Urinary bladder (tissue), 4 donors: ENCODE data around the gene TMEM61. TPM values are rescaled to one million over a fixed set of nuclear protein-coding genes. Genes with fewer than 3 reads are reported as not detected.
"Not testable (repeated sequence)": the region's sequence is repeated elsewhere in the genome, so short reads cannot be mapped to it uniquely, and the experiment has no call there.

Source experiments
- DNase-seq: peaks from one replicate; pipeline ENCODE4 v3.0.0-alpha.2; 2015; ENCODE audit errors: extremely low spot score
- H3K27ac ChIP-seq: one replicate; pipeline ENCODE4 v1.5.1; 2013; ENCODE audit warnings: low read depth, mild to moderate bottlenecking, moderate library complexity
- H3K36me3 ChIP-seq: one replicate; pipeline ENCODE4 v1.6.1; 2013; ENCODE audit warnings: mild to moderate bottlenecking, moderate library complexity; ENCODE audit not compliant: insufficient read depth
- H3K4me1 ChIP-seq: one replicate; pipeline ENCODE4 v1.6.1; 2013; ENCODE audit warnings: mild to moderate bottlenecking, moderate library complexity; ENCODE audit not compliant: insufficient read depth
- H3K4me3 ChIP-seq: one replicate; pipeline ENCODE4 v1.5.1; 2013; ENCODE audit warnings: low read depth, low read length
- WGBS: extraction: QIAGEN DNeasy Blood & Tissue Kit; methylation state at CpG from one replicate; pipeline ENCODE4 v1.1.7; 2013; 5-methylcytosine and 5-hydroxymethylcytosine counted together
- polyA plus RNA-seq: library from polyadenylated mRNA; stranded (reverse); fragments of 200-250 nt; gene quantifications from one replicate; pipeline ENCODE4 v1.2.3, GENCODE V29; 2013
- total RNA-seq: library from RNA; depleted of rRNA; stranded (reverse); fragments of >200 nt; gene quantifications from one replicate; pipeline ENCODE4 v1.2.3, GENCODE V29; 2014
- donor health status: healthy with polysubstance abuse.
- donor health status: healthy.

The TMEM61 gene
- total and polyA plus RNA-seq, 2 donors: 7.0 TPM; not detected in 1

DNA sequence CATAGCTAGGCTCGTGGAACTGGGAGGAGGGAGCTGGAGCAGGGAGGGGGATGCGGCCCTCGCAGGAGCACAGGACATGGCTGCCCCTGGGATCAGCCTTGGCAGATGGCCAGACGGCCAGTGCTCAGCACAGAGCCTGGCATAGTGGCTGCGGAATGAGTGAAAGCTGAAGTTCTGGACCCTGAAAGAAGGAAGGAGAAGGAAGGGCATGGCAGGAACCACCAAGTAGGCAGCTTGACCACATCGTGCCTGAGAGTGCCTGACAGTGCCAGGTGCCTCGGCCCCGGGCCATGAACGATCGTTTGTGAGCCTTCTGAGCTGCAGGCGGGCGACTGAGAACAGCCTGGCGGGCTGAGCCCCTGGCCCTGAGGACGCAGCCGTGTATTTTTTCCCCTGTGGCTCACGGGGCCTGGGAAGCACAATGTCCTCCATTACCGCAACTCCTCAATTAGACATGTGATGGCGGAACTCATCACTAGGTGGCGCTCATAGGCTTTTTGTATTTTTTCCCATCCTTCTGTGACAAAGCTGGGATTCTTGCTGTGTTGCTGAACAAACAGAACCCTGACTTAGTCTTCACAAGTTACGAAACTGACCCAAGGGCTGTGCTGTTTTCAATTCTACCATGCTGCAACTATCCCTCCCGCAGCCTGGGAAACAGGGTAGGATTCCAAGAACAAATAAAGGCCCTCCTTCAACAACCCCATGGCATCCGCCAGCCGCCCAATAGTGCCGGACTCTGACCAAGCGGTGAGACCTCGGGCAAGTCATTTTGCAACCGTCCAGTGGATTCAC, 29.9 kb upstream of the TMEM61 start:
- no peak overlapping the region for H3K27ac ChIP-seq
- DNase-seq: peak; percentile 64
- no peak overlapping the region for H3K4me3 ChIP-seq
- H3K36me3 ChIP-seq: no peaks in the 10 kb centered on the region
- WGBS: 30% methylated on average over 27 of the region's 27 CpGs
- H3K4me1 ChIP-seq: no peaks in the 10 kb centered on the region

DNA sequence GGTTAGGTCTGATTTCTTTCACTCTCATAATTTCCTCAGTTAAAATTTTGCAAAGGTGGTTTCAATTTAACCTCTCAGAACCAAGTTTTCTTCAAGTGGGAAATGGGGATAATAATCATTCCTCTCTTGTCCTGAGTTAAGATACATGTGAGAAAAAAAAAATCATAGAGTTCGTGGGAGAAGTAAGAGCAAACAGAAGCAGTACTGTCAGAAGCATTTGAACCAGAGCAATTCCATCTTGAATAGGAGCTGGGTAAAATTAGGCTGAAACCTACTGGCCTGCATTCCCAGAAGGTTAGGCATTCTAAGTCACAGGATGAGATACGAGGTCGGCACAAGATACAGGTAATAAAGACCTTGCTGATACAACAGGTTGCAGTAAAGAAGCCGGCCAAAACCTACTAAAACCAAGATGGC, 28.6 kb upstream of the TMEM61 start:
- Histone ChIP-seq H3K36me3 (no peaks in the 10 kb centered on the region), H3K27ac (no peak overlapping the region), H3K4me3 (no peak overlapping the region), H3K4me1 (no peaks in the 10 kb centered on the region)
- DNase-seq: no peak
- 91% methylated on average over 4 of the region's 4 CpGs for WGBS

DNA sequence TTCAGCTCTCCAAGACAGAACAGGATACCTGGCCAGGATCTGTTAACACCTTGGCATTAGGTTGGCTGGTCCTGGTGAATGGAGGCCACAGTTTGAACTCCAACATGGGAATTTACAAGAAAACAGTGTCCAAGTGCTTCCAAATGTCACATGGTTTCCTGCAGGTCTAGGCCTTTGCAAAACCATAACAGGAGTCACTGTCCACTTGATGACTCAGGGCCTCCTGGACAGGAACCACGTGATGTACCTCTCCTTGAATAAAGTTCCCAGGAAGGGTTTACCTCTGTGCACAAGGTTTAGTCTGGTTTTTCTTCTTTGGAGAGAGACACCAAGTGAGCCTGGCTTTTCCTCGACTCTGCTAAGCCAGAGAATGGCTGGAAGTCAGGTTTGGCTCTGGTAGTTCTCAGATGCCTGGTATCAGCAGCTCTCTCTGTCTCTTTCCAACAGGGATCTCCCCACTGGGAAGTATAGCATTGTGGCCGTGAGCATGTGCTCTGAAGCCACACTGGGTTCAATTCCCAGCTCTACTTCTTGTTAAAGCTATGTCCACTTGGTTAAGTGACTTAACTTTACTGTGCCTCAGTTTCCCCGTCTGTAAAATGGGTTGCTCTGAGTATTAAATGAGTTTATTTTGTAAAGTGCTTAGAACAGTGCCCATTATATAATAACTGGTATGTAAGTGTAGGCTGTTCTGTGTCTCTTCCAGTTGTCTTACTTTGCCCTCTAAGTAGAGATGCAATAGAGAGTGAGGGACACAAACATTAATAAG, 27.3 kb upstream of the TMEM61 start:
- H3K4me3 ChIP-seq: no peak overlapping the region
- 78% methylated on average over 4 of the region's 4 CpGs for WGBS
- no peaks in the 10 kb centered on the region for H3K36me3 ChIP-seq
- DNase-seq: no peak
- no peak overlapping the region for H3K27ac ChIP-seq
- no peaks in the 10 kb centered on the region for H3K4me1 ChIP-seq

GRCh38 chr1:54953846-54954245, 26.6 kb upstream of the TMEM61 start:
- no peak for DNase-seq
- Histone ChIP-seq H3K36me3 (no peaks in the 10 kb centered on the region), H3K4me1 (no peaks in the 10 kb centered on the region), H3K4me3 (no peak overlapping the region), H3K27ac (no peak overlapping the region)
- 91% methylated on average over 3 of the region's 3 CpGs for WGBS

DNA sequence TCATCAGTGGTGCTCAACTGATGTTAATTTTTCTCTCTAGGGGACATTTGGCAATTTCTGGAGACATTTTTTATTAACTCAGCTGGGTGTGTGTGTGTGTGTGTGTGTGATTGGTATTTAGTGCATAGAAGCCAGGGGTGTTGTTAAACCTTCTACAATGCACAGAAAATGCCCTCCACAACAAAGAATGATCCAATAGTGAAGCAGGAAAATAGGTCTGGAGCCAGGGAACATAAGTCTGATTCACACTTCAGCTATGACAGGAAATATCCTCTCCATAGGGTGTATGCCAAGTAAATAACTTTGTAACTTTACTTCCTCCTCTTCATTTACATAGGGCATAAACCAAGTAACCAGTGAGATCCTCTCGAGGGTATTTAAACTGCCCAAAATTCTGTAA, 25.1 kb upstream of the TMEM61 start:
- Histone ChIP-seq H3K27ac (no peak overlapping the region), H3K4me3 (no peak overlapping the region), H3K36me3 (no peaks in the 10 kb centered on the region), H3K4me1 (no peaks in the 10 kb centered on the region)
- 70% methylated on average over 1 of the region's 1 CpG for WGBS
- no peak for DNase-seq

GRCh38 chr1:54956726-54957125, 23.7 kb upstream of the TMEM61 start:
- Histone ChIP-seq H3K36me3 (no peaks in the 10 kb centered on the region), H3K4me1 (no peaks in the 10 kb centered on the region), H3K4me3 (no peak overlapping the region), H3K27ac (no peak overlapping the region)
- no peak for DNase-seq
- WGBS: 87% methylated on average over 4 of the region's 4 CpGs

- no peak for DNase-seq
- WGBS: 80% methylated on average over 3 of the region's 3 CpGs
- Histone ChIP-seq H3K27ac (no peak overlapping the region), H3K36me3 (no peaks in the 10 kb centered on the region), H3K4me3 (no peak overlapping the region), H3K4me1 (no peaks in the 10 kb centered on the region)
These were observed 21.2 kb upstream of the TMEM61 start for GRCh38 chr1:54959241-54959640.

DNA sequence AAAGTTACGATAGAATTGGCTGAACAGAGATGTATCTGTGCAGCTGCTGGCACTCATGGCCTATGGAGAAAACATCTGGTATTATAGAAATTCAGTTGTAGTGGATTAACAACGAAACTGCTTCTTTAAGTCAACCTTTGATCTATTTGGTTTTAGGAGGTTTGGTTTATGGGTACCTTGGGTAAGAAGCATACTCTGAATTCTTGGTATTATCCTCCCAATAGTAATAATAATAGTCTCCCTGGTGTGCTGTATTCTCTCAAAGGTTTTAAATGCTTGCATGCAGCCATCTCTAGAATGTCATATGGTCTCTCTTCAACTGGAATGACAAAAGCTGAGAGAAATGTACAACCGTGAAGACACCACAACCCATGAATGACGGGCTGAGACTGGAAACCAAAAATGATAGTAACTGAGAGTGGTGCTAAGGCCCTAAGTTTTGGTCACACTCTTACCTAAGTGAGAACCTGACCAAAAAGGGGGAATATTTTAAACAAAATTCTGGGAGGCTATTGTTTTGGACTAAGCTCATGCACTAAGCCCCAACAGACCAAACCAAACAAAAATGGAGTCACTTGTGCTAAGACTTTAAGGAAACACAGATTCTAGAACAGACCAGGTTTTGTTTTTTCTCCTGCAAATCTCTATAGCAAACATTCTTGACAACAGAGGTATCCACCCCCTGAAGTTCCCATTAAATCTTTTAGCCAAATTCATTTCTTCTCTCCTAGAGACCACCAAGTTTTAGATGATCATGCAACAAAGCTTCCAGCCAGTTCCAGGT, 17.6 kb upstream of the TMEM61 start:
- DNase-seq: no peak
- H3K27ac ChIP-seq: no peak overlapping the region
- no peaks in the 10 kb centered on the region for H3K4me1 ChIP-seq
- WGBS: 70% methylated on average over 4 of the region's 4 CpGs
- H3K4me3 ChIP-seq: no peak overlapping the region
- H3K36me3 ChIP-seq: no peaks in the 10 kb centered on the region

DNA sequence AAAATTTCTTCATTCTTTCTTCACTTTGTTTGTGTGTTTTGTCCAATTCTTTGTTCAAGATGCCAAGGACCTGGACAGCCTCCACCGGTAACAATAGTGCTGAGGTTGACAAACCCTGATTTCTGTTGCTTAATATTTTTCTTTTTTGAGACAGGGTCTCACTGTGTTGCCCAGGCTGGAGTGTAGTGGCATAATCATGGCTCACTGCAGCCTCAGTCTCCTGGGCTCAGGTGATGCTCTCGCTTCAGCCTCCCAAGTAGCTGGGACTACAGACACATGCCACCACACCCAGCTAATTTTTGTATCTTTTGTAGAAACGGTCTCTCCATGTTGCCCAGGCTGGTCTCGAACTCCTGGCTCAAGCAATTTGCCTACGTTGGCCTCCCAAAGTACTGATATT, 16.6 kb upstream of the TMEM61 start:
- DNase-seq, H3K36me3 ChIP-seq, H3K27ac ChIP-seq, H3K4me1 ChIP-seq, H3K4me3 ChIP-seq: not testable (repeated sequence)
- WGBS: 94% methylated on average over 5 of the region's 5 CpGs

GRCh38 chr1:54965624-54966340, 14.6 kb upstream of the TMEM61 start:
- Histone ChIP-seq H3K36me3 (no peaks in the 10 kb centered on the region), H3K4me1 (no peaks in the 10 kb centered on the region), H3K27ac (no peak overlapping the region), H3K4me3 (no peak overlapping the region)
- WGBS: 60% methylated on average over 7 of the region's 7 CpGs
- DNase-seq: peak; percentile 39

DNA sequence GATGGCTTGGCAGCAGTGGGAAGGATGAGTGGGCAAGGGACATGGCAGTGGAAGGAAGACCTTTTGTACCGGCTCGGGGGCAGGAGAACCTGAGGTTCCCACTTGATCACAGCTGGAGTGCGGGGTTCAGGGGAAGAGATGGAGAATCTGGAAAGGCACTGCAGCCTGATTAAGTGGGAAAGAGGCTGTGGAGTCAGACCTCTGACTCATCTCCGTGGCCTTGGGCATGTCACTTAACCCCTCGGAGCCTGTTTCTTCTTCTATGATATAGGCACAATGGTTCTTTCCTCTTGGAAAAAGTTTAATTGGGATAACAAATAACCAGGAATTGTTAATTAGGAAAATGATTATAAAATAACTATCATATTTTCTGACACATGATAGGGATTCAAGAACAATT, 13.1 kb upstream of the TMEM61 start:
- no peak overlapping the region for H3K27ac ChIP-seq
- WGBS: 83% methylated on average over 5 of the region's 5 CpGs
- no peaks in the 10 kb centered on the region for H3K4me1 ChIP-seq
- no peak for DNase-seq
- no peaks in the 10 kb centered on the region for H3K36me3 ChIP-seq
- H3K4me3 ChIP-seq: no peak overlapping the region

GRCh38 chr1:54968551-54968950, 11.9 kb upstream of the TMEM61 start:
- WGBS: 62% methylated on average over 4 of the region's 4 CpGs
- no peak for DNase-seq
- H3K4me3 ChIP-seq: no peak overlapping the region

GRCh38 chr1:54969879-54970278, 10.5 kb upstream of the TMEM61 start:
- no peak for DNase-seq
- WGBS: 90% methylated on average over 1 of the region's 1 CpG

More at GRCh38 chr1:54968551-54968950, 11.9 kb upstream of the TMEM61 start:
- H3K4me1 ChIP-seq: no peaks in the 10 kb centered on the region
- no peak overlapping the region for H3K27ac ChIP-seq
- no peaks in the 10 kb centered on the region for H3K36me3 ChIP-seq

More at GRCh38 chr1:54969879-54970278, 10.5 kb upstream of the TMEM61 start:
- Histone ChIP-seq H3K36me3 (no peaks in the 10 kb centered on the region), H3K27ac (no peak overlapping the region), H3K4me1 (no peaks in the 10 kb centered on the region), H3K4me3 (no peak overlapping the region)
